HG02610 (cell line): Measurements from ENCODE around the gene STX10.

ENCODE experiments used
- ATAC-seq: cut with Tn5 transposase; IDR thresholded peaks from one replicate; pipeline ENCODE4 v1.9.1; 2021; ENCODE audit warnings: mild to moderate bottlenecking, moderate library complexity; ENCODE audit not compliant: unreplicated experiment

STX10 gene

DNA sequence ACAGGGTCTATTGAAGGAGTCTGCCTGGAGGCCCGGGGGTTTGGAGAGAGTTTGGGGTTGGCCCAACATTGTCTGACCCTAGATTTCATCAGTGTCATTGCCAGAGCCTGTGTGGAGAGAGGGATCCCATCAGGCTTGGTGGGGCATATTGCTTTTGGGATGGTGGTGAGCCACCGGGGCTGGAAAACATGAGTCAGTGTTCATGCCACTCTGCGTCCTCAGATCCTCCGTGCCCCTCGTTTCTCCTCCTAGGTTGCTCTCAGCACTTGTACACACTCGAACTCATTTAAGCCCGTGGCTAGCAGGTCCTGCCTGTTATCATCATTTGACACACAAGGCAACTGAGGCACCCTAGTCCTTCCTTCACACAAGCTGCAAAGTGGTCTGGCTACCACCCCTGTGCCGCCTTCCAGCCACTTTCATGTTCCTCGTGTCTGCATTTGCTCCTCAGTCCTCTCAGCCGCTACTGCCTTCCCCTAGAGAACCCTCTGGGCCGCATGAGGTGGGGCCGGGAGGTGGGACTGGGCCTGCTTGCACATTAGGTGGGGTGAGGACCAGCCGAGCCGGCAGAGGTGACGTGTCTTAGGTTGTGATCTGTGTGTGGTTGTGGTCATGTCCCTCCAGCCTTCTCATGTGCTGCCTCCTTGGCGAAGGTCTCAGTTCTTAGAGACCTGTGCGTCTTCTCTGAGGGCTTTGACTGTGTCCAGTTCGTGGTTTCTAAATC is 28.5 kb downstream of the STX10 start:
- ATAC-seq = no peak

DNA sequence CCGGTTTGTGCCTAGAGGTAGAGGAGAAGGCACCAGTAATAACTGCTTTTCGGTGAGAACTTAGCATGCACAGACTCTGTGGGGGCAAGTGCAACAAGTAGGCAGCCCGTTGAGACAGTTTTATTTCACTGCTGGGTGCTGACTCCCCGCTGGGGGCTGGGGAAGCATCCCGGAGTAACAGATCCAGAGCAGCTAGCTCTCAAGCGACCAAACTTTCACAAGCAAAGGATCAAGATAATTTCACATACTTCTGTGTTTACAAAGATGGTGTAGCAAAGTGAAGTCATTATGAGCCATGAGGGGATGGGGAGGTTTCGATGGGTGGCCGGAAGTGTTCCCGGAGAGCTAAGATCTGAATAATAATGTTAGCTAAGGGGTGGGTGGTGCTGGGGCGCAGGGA is 29.4 kb downstream of the STX10 start:
- no peak for ATAC-seq

DNA sequence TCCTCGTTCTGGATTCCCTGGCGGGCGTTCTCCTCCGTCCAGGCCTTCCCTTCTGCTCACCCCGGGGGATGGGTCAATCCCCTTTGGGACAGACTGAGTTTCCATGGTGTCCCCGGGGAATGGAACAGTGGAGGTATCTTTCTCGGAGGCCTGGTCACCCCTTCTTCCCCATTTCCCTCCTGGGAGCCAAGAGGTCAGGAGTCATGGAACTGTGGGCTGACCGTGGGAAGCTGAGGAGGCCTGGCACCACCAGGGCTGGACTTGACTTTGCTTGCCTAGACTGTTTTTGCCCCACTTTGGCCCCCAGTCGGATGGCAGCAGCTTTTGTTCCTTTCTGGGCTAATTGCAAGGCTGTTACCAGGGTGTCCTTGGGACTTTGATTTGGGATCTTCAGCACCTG is 30.1 kb downstream of the STX10 start:
- no peak for ATAC-seq

DNA sequence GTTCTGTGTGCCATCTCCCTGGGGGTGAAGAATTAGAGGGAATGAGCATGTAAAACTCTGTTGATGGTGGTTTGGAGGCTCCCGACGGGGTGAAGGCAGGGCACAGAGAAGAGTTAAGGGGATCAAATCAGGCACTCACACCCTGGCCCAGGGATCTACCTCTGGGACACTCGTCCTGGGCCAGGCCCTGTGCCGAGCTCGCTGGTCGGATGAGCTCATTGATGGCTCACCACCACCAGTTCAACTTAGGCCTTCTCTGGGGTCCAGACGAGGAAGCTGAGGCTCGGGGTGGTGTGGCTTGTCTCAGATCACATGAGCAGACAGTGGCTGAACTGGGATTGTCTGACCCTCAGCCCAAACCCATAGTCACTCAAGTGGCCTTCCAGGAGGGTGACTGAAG is 30.5 kb downstream of the STX10 start:
- ATAC-seq = no peak

GRCh38 chr19:13118424-13119193 is 31.6 kb downstream of the STX10 start:
- ATAC-seq = peak; percentile 8

GRCh38 chr19:13117772-13118423 is 32.3 kb downstream of the STX10 start, which contains the start of gene NACC1:
Gene NACC1, plus strand, starts transcription at chr19:13118264. Its CDS starts 16,944 bp downstream, at chr19:13135208.
- peak; percentile 59 for ATAC-seq

DNA sequence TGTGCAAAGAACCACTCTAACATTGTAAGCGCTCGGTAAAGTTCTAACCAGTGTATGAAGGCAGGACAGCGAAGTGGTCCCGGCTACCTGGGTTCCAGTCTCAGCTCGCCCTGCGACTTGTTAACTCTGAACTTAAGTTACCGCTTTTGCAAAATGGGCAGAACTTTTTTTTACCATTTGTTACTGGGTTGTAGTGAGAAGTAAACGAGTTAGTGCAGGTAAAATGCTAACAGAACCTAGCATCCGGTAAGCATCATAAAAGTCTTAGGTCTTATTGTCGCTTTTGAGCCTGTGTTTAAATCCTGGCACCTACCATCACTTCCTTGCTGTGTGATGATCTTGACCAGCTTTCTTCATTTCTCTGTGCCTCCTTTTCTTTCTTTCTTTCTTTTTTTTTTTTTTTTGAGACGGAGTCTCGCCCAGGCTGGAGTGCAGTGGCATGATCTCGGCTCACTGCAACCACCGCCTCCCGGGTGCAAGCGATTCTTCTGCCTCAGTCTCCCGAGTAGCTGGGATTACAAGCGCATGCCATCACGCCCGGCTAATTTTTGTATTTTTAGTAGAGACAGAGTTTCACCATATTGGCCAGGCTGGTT is 32.9 kb downstream of the STX10 start:
- ATAC-seq = peak; percentile 1

GRCh38 chr19:13116282-13117175 is 33.6 kb downstream of the STX10 start, which contains the start of gene TRMT1:
Gene TRMT1, minus strand, starts transcription at chr19:13116740. Its CDS starts 341 bp downstream, at chr19:13116399.
- peak; percentile 37 for ATAC-seq

DNA sequence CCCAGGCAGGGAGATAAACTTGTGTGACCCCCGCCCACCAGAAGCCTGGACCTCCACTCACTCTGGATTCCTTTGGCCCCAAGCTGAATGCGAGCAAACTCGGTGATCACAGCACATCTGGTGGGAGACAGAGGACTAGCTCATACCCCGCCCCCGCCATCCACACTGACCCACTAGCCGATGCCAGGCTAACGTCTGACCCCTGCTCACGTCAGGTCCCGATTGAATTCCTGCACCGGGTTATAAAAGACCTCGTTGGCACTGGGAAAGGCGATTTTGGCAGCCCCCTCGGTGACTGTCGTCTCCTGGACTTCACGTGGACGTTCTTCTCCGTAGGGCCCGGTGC is 34.3 kb downstream of the STX10 start:
- ATAC-seq = no peak

- ATAC-seq = no peak
Measured at GRCh38 chr19:13112555-13112954, 37.6 kb downstream of the STX10 start.

DNA sequence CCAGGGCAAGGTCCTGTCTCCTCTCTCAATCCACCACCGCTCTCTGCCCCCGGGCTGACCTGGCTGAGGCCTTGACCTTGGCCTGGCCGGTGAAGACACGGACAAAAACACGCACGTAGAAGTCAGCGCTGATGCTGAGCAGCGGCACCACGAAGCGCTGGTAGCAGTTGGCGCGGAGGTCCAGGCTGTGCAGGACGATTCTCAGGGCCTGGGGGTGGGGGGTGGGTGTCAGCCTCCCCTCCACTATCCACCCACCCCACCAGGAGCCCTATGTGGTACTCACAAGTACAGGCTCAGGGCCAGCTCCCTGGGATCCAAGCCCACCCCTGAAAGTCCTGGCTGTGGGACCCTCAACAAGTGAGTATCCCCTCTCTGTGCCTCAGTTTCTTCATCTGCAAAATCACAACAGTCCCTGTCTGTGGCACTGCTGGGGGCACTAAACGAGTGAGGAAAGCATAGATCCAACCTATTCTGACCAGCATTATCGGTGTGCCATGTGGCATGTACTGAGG is 40.0 kb downstream of the STX10 start:
- ATAC-seq = no peak

DNA sequence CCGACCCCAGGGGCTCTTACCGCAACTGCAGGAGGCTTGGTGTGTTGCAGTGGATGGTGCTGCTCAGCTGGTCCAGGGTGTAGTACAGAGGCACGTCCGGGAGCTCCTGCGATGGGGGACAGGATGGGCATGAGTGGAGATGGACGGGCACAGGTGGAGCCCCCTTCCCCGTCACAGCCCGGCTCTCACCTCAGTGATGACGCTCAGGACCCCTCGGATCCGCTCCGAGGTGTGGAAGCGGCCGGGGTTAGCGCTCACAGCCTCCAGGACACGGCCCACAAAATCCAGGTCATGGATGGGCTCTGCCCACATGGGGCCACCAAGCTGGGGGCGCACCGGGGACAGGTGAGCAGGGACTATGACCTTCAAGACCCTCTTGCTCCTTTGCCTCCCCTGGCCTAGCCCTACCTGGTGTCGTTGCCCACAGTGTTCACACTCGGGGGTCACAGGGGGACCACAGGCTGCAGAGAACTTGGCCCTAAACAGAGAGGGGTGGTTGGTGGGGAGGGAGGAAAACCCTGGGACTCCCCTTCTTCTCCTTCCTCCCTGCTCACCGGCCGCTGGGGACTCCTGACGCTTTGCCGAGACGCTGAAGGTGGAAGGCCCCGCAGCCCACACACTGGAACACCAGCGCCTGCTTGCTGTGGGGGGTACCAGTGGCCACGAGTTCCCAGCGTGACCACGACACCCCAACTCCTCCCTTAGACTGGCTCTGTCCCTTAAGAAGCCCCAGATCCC is 40.6 kb downstream of the STX10 start:
- no peak for ATAC-seq

- no peak for ATAC-seq
Measured at GRCh38 chr19:13104848-13105711, 45.1 kb downstream of the STX10 start.

GRCh38 chr19:13104360-13104847 is 45.8 kb downstream of the STX10 start:
- peak; percentile 27 for ATAC-seq

DNA sequence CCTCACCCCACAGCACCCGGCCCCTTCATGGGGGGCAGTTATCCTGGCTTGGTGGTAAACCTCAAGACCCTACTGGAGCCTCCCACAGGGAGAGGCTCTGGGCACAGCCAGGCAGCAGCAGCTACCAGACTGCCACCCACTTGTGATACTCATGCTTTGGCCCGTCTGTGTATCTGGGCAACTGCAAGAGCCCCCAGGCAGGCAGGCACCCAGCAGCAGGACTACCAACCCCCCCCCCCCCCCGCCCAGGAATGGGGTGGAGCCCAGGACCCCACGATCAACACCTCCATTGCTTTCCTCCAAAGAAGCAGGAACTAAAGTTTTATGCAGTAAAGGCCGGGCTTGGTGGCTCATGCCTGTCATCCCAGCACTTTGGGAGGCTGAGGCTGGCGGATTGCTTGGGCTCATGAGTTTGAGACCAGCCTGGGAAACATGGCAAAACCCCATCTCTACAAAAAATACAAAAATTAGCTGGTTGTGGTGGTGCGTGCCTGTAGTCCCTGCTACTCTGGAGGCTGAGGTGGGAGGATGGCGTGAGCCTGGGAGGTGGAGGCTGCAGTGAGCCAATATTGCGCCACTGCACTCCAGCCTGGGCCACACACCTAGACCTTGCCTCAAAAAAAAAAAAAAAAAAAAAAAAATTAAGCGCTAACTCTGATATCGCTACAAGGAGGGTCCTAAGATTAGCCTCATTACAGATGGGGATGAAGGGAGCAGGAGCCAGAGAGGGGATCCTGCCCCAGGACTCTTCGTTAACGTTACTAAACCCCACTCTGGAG is 46.4 kb downstream of the STX10 start:
- ATAC-seq = no peak

DNA sequence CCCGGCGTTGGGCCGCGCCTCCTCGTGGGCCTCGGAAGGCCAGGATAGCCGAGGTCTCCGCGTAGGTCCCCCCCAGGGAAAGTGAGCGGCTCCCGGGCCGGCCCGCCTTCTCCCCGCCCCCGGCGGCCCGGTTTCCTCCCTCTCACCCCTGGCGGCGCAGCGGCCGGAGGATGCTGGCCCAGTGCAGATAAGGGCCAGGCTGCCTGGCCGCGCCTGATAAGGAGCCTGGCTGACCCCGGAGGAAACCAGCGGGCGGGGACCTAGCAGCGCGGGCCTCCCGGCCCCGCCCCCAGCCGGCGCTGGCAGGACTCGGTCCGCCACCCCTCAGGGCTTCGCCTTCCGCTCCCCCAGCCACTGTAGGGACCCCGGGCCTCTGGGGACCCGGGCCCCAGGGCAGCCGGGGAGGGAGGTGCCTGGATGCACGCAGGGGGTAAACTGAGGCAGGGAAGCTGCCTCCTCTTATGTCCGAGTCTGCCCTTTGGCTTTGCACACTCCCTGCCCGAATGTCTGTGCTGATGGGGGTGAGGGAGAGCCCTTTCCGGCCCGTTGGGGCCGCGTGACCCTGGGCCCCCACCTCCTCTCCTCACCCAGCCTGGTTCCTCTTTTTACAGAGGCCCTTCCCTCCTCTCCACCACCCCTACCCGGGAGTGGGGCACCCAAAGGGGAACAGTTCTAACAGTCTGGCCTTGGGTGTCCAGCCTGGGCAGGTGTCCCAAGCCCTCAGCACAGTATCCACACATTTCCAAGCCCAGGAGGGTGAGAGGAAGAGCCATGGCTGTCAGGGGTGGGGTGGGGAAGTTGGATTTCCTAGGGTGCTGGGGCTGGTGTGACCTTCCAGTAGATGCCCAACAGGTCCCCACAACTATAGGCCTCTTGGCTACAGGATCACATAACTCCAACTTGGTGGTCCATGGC is 47.3 kb downstream of the STX10 start, which contains the start of gene LYL1:
Gene LYL1 (minus strand): TSS at position 193 of the 915 bp plus-strand sequence. CDS start 1,687 bp downstream, outside the sequence.
- peak; percentile 25 for ATAC-seq

- ATAC-seq = no peak
Measured at GRCh38 chr19:13102416-13102665, 47.8 kb downstream of the STX10 start.
